GM21447 (cell line): ENCODE results near the gene OPTC.

ENCODE experiments used
- ATAC-seq: cut with Tn5 transposase; IDR thresholded peaks from one replicate; pipeline ENCODE4 v1.9.1; 2021; ENCODE audit not compliant: unreplicated experiment

OPTC gene

DNA sequence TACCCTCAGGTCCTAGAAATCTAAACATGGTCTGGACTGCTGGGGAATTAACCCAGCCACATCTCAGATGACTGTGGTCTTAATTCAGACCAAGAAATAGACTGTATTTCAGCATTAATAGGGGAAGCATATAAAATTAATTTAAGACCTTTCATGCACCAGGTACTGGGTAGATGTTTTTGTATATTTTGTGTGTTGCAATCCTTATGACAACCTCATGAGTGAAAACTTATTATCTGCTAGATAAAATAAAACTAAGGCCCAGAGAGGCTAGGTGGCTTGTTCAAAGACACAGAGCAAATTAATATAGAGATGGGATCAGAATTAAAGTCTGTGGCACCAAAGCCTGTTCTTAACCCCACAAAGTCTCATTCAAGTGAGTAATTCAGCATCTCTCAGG, 40.1 kb downstream of the OPTC start:
- ATAC-seq, result no peak

DNA sequence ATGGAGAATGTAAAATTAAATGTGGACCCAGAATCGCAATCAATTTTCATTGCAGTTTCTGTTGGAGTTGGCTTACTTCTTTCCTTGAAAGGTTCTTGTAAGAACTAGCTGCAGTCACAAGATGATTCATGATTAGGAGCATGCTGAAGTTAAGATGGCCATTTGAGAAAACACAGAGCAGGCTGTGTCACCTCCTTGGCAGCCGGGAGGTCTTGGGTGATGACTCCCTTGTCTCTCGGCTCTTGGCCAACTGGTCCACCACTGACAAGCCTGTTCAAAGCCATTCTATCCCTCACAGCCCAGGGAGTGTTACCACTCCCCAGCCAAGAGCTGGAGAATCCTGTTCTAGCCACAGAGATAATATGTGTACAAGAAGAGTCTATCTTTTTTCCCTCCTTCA, 40.6 kb downstream of the OPTC start:
- no peak for ATAC-seq

DNA sequence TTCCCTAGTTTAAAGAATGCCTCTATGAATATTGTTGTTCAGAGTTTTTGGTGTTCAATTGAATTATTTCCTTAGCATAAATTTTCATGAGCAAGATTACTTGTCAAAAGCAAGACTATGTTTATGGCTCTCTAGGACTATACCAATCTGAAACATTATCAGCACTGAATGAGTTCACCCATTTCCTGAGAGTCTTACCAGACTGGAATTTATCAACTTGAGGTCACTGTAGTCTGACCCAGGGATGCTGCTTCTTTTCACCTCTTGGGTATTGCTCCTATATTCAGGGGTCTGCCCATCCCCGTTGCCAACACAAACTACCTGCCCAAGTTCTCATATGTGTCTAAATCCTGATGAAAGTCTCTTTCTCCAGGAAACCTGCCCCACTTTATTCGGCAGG, 42.6 kb downstream of the OPTC start:
- ATAC-seq, result no peak

DNA sequence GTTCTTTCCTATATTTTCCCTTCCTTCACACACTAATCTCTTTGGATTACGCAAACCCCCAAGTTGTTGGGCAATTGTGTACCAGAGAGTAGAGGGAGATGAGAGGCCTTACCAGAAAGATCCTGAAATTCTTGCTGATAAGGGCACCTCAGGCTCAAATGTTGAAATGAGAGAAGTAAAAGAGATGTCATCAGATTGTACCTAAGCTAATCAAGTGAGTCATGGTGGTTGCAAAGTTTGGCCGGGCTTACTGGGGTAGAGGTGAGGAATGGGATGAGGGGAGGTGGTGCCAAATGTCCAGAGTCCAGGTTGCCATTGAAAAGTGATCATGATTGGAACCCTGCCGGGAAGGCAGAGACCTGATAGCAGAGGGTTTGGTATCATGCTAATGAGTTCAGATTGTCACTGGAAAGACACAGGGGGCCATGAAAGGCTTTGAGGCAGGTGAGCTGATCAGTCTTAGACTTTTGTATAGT, 43.1 kb downstream of the OPTC start:
- no peak for ATAC-seq

DNA sequence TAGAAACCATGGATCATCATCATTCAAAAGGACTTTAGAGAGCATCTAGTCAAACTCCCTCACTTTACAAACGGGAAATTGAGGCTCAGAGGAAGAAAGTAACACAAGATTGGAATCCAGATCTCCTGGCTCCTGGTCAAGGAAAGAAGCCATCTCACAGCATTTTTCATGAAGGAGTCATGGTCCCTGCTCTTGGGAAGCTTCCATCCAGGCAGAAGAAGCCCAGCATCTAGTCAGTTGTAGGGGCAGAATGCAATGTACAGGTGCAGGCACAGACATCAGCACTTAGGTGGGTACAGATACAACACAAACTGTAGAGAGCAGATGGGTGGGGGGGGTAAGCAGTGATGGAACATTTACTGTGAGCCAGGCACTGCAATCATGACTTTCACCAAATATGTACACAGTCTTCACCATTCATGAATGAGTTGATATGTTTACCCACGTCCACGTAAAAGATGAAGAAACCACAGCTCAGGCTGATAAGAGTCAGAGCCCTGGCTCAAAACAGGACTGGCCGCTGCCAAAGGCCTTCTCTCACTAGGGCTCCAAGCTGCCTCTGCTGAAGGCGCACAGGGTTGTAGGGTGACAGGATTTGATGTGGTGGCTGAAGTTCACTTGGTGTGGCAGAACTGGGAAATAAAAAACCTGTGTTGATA, 44.0 kb downstream of the OPTC start:
- ATAC-seq, result no peak

DNA sequence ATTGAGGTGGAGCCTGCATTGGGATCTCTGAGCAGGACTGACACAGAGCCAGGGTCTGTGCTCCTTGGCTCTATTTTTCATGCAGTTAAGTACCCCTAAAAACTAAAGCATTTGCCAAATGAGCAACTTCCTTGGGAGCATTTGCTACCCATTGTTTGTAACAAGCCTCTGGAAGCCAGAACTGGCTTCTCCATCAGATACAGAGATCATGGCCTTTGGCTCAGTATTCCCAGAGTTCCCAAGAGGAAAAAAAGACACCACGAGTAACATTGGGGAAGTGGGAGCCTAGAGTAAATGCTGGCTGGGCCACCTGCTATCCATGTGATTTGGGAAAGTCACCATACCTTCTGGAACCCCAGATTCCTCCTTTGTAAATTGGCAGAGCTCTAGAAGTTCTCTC, 44.8 kb downstream of the OPTC start:
- no peak for ATAC-seq

DNA sequence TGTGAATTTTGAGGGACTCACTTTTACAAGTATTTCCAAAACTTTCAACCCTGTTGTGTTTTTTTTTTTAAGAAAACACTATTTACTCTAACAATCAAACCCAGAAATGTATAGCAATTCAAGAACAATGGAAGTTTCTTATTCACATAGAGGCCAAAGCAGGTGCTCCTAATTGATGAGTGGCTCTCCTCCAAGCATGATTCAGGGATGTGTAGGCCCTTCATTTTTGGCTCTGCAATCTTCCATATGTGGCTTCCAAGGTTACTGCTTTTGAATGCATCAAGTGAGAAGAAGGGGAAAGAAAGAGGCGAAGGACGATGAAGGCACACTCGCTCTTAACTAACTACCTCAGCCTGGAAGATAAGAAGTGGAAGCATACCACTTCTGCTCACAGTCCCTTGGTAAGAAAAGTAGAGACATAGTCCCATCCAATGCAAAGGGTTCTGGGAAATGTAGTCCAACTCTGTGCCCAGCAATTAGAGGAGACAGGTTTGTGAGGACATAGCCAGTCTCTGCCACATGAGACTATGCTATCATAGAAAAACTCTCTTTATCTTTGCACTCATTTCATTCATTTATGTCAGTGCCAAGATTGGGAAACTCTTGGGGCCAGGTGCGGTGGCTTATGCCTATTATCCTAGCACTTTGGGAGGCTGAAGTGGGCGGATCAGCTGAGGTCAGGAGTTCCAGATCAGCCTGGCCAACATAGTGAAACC, 46.0 kb downstream of the OPTC start:
- ATAC-seq, result no peak

DNA sequence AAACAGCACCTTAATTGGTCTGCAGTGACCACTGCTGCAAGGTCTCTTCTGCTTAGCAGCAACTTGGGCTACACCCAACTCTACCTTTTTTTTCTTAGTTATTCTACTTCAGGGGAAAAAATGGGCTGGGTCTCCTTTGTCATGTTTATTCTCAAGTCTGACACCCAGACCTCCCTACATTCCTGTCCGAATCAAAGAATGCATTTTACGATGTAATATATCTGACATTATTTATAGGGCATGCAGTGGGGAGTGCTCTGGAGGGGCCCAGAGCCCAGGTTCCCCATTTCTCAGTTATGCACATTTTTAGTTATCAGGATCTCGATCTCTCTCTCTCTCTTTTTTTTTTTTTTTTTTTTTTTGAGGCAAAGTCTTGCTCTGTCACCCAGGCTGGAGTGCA, 50.5 kb downstream of the OPTC start:
- no peak for ATAC-seq

DNA sequence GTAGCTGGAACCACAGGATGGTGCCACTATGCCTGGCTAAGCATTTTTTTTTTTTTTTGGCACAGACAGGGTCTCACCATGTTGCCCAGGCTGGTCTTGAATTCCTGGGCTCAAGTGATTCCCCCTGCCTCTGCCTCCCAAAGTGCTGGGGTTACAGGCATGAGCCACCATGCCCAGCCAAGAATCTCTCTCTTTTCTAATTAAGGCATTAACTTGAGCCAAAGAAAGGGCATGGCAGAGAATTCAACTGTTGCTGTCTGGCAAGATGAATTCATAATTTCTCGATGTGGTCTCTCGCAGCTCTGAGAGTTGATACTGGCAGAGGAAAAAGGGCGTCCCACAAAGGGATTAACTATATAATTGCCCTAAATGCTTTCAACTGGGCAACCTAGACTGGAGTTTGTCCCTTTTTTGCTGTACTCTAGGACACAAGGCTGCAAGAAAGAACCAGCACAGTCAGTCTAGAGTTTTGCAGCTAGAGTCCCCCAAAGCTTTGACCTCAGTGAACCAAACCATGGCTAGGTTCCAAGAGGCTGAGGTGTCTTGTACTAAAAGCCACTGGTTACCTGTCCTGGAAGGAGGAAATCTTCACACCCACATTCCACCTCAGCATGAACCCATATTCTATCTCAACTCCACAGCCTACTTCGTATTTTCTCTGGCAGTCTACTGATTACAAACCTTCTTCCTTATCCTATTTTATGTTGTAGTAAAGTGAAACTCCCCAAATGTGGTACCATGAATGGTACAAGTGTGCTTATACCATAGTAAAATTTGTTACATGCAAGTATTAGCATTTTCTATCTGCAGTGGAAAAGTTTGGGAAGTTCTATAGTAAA, 51.2 kb downstream of the OPTC start:
- no peak for ATAC-seq

DNA sequence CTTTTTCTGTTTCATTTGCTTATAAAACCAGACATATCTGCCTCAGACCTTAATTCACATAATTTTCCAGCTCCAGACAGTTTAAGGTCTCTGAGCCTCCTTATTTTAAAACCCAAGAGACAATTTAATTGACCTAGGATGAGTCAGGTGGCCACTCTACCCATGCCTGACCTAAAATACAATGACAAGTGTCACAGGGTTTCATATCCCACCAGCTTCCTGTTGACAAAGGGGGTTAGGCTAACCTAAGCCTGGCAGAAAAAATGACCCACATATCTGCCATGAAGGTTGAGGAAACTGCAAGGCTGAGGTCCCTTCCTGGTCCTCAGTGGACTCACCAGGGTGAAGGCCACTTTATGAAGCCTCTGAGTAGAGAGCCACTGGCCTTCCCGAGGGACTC, 52.3 kb downstream of the OPTC start:
- ATAC-seq, result no peak

DNA sequence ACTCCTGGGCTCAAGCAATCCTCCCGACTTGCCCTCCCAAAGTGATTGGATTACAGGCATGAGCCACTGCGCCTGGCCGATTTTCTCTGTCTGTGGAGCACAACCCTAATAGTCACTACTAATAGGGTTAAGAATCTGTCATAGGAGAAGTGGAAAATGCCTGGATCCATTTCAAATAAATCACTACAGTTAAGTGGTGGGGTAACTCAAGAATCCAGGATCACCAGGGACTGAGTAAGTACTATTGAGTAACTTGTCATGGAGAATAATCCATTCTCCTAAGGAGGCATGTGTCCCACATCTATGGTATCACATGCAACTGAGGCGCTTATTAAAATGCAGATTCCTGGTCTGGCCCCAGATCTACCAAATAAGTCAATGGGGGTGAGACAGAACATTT, 53.2 kb downstream of the OPTC start:
- ATAC-seq, result no peak

DNA sequence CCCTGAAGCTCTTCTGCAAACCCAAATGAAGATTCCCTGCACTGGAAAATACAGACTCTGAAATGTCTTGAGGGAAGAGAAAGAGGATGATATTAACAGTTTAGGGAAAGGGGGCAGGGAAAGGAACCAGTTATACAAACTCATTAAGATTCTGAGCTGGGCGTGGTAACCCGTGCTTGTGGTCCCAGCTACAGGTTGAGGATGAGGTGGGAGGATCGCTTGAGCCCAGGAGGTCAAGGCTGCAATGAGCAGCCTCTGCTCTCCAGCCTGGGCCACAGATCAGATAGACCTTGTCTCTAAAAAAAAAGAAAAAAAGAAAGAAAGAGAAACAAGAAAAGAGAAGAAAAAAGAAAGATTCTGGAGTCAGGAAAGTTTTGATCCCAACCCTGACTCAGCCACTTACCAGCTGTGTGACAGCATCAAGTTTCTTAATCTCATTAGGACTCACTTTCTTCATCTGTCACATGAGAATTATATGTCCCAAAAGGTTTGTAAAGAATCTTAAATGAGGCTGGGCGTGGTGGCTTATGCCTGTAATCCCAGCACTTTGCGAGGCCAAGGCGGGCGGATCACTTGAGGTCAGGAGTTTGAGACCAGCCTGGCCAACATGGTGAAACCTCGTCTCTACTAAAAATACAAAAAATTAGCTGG, 53.9 kb downstream of the OPTC start:
- ATAC-seq, result no peak

DNA sequence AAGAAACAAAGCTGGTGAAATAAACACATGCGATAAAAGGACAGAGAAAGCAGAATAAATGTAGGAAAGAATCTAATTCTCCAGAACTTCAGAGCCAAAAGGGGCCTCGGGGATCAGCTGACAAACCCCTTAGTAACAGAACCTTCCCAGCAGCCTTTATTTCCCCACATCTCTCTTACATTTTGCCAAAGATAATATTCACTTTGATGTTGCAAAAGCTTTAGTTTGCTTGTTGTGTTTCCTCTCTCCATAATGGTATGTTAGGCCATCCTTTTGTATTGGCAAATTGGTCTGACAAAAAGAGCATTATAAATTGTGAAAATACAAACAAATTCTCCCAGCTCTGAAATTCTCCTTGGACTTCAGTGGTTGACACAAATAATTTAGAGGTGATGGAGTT, 54.9 kb downstream of the OPTC start:
- ATAC-seq, result no peak

DNA sequence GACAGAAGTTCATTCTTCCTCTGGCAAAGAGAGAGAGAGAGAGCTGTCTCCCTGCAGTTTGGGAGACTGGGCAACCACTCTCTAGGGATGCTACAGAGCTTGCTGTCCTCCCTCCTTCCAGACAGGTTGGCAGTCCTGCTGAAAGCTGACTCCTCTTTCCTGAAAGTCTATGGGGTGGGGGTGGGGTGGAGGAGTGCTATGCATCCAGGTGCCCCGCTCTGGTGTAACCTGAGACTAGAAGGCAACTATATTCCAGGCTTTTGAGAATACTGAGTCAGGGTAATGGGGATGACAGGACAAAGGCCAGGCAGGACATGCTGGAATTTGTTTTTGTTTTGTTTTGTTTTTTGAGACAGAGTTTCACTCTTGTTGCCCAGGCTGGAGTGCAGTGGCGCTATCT, 55.4 kb downstream of the OPTC start:
- no peak for ATAC-seq

DNA sequence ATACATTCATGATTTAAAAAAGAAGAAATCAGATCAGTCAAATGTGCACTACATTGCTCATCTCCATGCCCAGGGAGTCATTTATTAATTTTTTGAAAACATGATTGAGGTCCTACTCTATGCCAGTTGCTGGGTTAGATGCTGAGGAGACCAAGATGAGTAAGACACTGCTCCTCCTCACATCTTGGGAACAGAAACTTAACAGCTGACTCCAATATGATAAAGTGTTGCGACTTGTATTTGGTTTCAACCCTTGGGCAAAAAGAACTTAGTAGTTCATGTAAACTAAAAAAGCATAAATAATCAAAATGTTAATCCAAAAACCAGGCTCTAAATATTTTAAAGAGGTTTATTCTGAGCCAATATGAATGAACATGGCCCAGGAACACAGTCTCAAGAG, 56.9 kb downstream of the OPTC start:
- ATAC-seq, result no peak

DNA sequence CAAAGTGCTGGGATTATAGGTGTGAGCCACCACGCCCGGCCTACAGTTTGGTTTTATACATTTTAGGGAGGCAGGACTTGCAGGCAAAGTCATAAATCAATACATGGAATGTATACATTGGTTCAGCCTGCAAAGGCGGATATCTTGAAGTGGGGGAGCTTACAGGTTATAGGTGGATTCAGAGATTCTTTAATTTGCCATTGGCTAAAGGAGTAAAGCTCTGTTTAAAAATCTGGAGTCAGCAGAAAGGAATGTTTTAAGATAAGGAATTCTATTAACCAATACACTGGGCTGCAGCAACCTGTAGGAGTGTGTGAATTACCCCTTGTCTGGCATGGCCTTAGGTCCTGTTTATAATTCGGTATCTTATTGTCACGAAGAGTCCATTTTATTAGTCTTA, 57.6 kb downstream of the OPTC start:
- no peak for ATAC-seq

DNA sequence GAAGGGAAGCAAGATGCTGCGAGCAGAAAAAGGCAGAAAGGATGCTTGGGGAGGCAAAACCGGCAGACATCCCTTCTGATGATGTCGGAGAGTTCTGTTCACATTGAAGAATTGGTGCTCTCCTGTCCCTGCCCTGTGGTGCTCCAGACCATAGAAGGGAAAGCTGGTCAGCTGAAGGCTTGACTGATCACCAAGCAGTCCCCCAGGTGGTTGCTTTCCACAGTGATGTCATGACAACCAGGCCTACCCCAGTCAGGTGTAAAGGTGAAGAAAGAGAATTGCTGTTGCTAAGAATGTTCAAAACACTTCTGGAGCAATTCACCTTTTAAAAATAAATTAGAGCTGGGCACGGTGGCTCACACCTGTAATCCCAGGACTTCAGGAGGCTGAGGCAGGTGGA, 59.5 kb downstream of the OPTC start:
- no peak for ATAC-seq

DNA sequence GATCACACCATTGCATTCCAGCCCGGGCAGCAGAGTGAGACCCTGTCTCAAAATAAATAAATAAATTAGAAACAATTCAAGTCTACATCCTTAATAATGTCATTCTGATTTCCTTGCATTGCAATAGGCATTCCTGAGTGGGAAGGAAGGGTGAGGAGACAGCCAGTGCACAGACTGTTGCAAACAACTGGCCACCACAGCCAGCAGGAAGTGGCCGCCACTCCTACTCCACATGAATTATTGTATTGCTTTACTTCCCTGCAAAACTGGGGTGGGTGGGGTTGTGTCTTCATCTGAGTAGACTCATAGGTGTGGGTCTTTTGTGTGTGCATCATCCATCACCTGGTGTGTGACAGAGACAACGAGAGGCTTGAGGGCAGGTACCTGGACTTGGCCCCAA, 60.1 kb downstream of the OPTC start:
- ATAC-seq, result no peak

DNA sequence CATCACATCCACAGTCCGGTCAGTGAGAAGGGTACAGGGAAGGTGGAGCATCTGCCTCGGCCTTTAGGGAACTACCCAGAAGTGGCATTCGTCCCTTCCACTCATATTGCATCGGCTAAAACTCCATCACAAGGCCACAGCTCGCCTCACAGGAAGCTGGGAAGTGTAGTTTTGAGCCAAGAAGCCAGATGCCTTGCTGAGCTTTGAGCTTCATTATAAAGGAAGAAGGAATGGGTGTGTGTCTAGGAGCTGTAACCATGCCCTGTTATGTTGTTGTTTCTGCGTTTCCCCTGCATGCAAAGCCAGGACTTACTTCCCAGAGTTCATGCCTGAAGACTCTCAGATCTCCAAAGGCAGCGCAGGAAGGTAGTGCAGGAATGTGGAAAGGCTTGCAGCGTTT, 61.1 kb downstream of the OPTC start:
- no peak for ATAC-seq

DNA sequence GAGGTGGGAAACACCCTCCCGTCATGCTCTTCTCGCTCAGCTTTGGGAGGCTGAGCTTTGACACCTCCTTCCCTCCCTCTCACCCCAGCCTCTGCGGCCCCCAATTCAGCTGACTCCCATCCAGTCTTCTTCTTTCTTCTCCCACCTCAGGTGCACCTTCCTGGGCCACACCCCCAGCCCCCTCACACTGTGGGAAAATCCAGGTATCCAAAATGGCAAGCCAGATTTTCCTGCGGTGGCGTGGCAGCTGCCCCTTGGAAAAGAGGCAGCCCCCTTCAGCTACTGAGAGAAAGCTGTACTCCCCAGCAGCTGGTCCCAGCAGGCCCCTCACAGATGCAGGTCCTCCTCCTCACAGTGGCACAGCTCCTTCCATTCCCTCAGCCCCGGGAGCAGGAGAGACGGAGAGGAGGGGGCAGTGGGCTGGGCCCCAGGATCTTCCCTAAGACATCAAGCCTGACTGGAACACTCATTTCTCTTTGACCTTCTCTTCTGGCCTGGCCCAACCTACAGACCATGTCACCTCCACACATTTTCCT, 61.6 kb downstream of the OPTC start:
- ATAC-seq, result no peak
